Kidney (tissue), 14 donors: ENCODE results near the gene AQP12A. TPM values are rescaled to one million over a fixed set of nuclear protein-coding genes. Genes with fewer than 3 reads are reported as not detected.

Experiments
- DNase-seq, 5 donors: peaks; one replicate each; pipeline ENCODE4 v3.0.0-alpha.2; 2013 to 2020
- FAIRE-seq: peaks from 2 replicates; lab custom pipeline; 2012; peaks lifted over from hg19 to GRCh38; lab: Jason Lieb, UNC
- H3K27ac ChIP-seq, 2 donors: one replicate each; pipeline ENCODE4 v1.7.0; 2013; ENCODE audit warnings: low read depth in 2 of 2, low read length in 2 of 2, inconsistent platforms in 1 of 2
- H3K27me3 ChIP-seq: one replicate; pipeline ENCODE4 v1.7.1; 2013; ENCODE audit warnings: low read length, inconsistent platforms; ENCODE audit not compliant: control insufficient read depth, insufficient read depth
- H3K36me3 ChIP-seq, 3 donors: one replicate each; pipeline versions ENCODE4 v1.7.0 to v1.7.1; 2013; ENCODE audit warnings: low read length in 3 of 3, control low read depth in 1 of 3, inconsistent platforms in 1 of 3; ENCODE audit not compliant: insufficient read depth in 3 of 3, control insufficient read depth in 2 of 3
- H3K4me1 ChIP-seq, 3 donors: one replicate each; pipeline versions ENCODE4 v1.7.0 to v1.7.1; 2013; ENCODE audit warnings: low read length in 3 of 3, inconsistent platforms in 1 of 3, low read depth in 1 of 3; ENCODE audit not compliant: control insufficient read depth in 2 of 3, insufficient read depth in 2 of 3
- H3K4me3 ChIP-seq, 3 donors: one replicate each; pipeline versions ENCODE4 v1.7.0 to v1.8.1; 2013; ENCODE audit warnings: low read length in 3 of 3, control low read depth in 1 of 3, inconsistent platforms in 1 of 3
- H3K9ac ChIP-seq, 3 donors: one replicate each; pipeline versions ENCODE4 v1.7.0 to v1.7.1; 2013; ENCODE audit warnings: low read length in 3 of 3, control low read depth in 1 of 3, inconsistent platforms in 1 of 3
- H3K9me3 ChIP-seq, 3 donors: one replicate each; pipeline versions ENCODE4 v1.7.0 to v1.7.1; 2013; ENCODE audit warnings: low read length in 3 of 3, control low read depth in 1 of 3, inconsistent platforms in 1 of 3; ENCODE audit not compliant: control insufficient read depth in 2 of 3, insufficient read depth in 1 of 3
- intact Hi-C: fragments of 100-400 bp; cut with DNase I; formaldehyde crosslinking; loops from one replicate; pipeline ENCODE4 v1.11.1; 2022
- polyA plus RNA-seq: library from polyadenylated mRNA; stranded (reverse); fragments of 350-450 nt; fragmentation: Illumina TruSeq; extraction: RNeasy Lipid Tissue Mini Kit (QIAGEN cat#74804); gene quantifications from one replicate; pipeline ENCODE4 v1.2.3, GENCODE V29; 2014; ENCODE audit warnings: low read depth, low replicate concordance; ENCODE audit not compliant: insufficient read depth
- total RNA-seq: library from RNA; stranded (reverse); fragmentation: NEBNext Ultra II Directional; extraction: Animal tissue kit (Norgen Biotek cat#: 25700); gene quantifications from one replicate; pipeline ENCODE4 v1.2.1, GENCODE V29; 2021
- TF ChIP-seq, protein P1 (sequence below): IDR thresholded peaks from 3 replicates; pipeline ENCODE4 v1.5.1; 2012; ENCODE audit warnings: mild to moderate bottlenecking, moderate library complexity, borderline replicate concordance; ENCODE audit not compliant: insufficient read depth; ENCODE audit errors: extremely low read depth
- donor health status: control.
- donor health status: control.
- donor health status: control.
- donor health status: control.
- donor health status: control.
- donor health status: DM: yes; HTN: yes; CAD: no.
- donor health status: Normal renal cell carcinoma (clear cell type).

The AQP12A gene
- total and polyA plus RNA-seq, 2 donors from 2014 or later: not detected

DNA sequence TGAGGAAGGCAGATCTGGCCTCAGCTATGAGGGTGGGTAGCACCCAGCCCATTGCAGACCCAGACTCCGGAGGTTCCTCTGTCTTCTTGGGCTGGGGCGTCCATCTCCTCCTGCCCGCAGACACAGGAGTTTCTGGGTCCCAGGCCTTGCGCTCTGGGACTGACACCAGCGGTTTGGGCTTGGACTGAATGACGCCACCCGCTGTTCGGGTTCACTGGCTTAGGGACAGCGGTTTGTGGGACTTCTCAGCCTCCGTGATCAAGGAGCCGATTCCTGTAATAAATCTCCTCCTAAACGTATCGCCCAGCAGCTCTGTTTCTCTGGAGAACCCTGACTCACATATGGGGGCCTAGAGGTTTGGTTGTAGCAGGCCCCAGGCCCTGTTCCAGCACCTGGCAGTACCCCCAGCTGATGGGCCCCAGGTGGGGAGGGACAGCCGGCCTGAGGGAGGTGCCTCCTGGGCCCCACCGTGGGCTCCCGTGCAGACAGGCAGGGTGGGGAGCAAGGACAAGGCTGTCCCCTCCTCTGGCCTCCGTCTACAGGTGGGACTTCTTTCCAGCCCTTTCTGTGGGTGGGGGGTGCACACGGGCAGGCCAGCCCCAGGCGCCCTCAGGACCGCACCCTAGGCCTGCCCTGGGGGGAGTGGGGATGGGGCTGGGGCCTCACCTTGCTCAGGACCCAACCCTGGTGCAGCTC lies 4.5 kb upstream of the AQP12A start:
- intact Hi-C loops: no loop called here
- Histone ChIP-seq H3K36me3 (no peaks in the 10 kb centered on the region), H3K27me3 (no peaks in the 10 kb centered on the region), H3K4me3 (no peak overlapping the region), H3K9me3 (no peaks in the 10 kb centered on the region), H3K9ac (no peak overlapping the region), H3K27ac (no peak overlapping the region), H3K4me1 (peaks cover 0 to 3% (median 2%) of the 10 kb centered on the region in 3 donors)
- peak; percentile 48 to 85 (median 74) for DNase-seq
- no peak for FAIRE-seq
- TF ChIP-seq, protein P1, sequence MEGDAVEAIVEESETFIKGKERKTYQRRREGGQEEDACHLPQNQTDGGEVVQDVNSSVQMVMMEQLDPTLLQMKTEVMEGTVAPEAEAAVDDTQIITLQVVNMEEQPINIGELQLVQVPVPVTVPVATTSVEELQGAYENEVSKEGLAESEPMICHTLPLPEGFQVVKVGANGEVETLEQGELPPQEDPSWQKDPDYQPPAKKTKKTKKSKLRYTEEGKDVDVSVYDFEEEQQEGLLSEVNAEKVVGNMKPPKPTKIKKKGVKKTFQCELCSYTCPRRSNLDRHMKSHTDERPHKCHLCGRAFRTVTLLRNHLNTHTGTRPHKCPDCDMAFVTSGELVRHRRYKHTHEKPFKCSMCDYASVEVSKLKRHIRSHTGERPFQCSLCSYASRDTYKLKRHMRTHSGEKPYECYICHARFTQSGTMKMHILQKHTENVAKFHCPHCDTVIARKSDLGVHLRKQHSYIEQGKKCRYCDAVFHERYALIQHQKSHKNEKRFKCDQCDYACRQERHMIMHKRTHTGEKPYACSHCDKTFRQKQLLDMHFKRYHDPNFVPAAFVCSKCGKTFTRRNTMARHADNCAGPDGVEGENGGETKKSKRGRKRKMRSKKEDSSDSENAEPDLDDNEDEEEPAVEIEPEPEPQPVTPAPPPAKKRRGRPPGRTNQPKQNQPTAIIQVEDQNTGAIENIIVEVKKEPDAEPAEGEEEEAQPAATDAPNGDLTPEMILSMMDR: no peak

DNA sequence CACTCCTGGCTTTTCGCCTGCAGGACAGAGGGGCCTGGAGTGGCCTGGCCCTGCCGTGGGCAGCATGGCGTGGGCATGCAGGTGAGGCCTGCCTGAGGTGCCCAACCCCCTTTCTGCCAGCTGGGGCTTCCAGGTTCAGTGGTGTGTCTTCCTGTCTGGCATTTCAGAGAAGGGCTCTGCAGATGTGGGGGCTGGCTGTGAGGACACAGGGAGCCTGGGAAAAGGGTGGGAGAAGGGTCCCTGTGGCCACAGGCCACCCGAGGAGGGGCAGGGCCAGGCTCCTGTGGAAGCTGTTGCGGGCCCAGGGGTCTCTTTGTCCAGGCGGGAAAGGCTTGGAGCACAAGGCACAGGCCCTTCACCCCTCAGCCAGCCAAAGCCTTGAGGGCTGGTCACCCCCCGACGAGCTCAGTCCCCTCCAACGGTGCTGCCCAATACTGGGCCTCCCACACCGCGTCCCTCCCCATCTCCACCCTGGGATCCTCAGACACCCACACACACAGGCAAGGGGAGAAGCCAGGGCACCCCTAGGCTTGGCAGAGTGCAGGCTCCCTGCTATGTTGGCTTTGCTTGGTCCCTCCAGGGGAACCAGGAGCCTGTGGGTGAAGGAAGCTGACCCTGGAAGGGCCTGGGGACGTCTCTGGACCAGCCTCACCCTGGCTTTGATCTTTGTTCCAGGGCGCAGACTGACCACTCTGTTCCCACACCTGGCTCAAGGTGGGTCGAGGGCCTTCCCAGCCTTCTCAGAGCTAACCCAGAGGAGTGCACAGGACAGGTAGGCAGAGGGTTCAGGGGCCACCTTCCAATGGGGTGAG lies 3.7 kb upstream of the AQP12A start:
- intact Hi-C loops: no loop called here
- peak in 3 of 5 donors; percentile 10 to 66 (median 51) for DNase-seq
- Histone ChIP-seq H3K4me3 (no peak overlapping the region), H3K4me1 (peaks cover 0 to 3% (median 2%) of the 10 kb centered on the region in 3 donors), H3K9ac (no peak overlapping the region), H3K27me3 (no peaks in the 10 kb centered on the region), H3K27ac (no peak overlapping the region), H3K36me3 (no peaks in the 10 kb centered on the region), H3K9me3 (no peaks in the 10 kb centered on the region)
- TF ChIP-seq, protein P1: no peak
- FAIRE-seq: no peak

DNA sequence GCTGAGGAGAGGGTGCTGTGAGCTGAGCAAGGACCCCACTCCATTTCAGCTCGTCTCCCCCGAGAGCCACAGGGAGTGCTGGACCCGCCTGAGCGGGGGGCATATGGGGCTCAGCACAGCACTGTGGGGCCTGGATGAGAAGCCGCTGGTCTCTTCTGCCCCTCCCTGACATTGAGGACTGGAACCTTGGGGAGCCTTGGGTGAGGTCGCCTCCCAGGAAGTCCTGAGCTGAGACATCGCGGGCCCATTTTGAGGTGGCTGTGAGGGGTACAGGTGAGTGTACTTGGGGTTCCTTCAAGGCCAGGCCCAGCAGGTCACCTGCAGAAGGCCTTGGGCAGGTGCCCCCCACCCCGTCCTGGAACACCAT lies 3.1 kb upstream of the AQP12A start:
- Histone ChIP-seq H3K4me1 (peaks cover 0 to 3% (median 2%) of the 10 kb centered on the region in 3 donors), H3K36me3 (no peaks in the 10 kb centered on the region), H3K9ac (no peak overlapping the region), H3K4me3 (no peak overlapping the region), H3K27me3 (no peaks in the 10 kb centered on the region), H3K27ac (no peak overlapping the region), H3K9me3 (no peaks in the 10 kb centered on the region)
- TF ChIP-seq, protein P1: no peak
- FAIRE-seq (no peak), DNase-seq (peak in 2 of 5 donors; percentile 36 to 53)
- intact Hi-C loops: no loop called here
